Stromal cell of bone marrow (primary cell): ENCODE data around the gene CEP95.
"Not testable (repeated sequence)": the region's sequence is repeated elsewhere in the genome, so short reads cannot be mapped to it uniquely, and the experiment has no call there.

Experiments used
- DNase-seq: peaks from one replicate; pipeline ENCODE4 v3.0.0-alpha.2; 2012; ENCODE audit warnings: low read depth

CEP95 gene, protein sequence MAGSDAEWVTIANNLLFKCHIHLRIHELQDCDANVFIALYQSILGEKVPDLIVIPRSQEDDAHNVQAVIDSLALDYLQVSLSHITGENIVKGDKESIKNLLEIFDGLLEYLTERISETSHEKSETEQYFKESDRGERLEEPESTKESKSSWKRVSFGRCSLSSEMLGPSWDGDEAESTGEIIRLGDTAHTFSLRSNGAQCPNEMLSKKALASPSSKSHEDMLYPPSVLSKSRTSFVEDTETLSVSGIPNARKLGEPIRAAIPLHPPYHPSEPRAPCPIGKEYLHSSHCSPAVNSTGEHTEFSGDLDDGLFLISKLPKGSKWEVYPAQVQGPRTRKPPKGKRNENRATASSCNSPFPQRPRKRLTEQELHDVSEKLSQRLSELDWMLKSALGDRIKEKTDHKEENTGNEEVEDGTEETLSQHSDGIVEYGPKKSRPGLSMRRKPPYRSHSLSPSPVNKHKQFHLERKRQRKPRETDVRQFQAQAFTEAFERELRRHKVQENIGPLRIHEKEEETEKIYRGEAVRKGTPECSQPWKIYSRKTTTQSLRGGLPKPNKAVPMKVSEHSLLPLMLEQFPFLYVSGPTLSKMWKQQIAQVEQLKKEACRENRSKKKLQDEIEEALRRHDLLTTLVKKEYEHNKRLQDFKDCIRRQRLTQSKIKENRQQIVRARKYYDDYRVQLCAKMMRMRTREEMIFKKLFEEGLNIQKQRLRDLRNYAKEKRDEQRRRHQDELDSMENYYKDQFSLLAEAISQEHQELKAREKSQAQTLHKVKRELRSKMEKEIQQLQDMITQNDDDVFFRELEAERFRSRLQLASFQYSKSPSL

DNA sequence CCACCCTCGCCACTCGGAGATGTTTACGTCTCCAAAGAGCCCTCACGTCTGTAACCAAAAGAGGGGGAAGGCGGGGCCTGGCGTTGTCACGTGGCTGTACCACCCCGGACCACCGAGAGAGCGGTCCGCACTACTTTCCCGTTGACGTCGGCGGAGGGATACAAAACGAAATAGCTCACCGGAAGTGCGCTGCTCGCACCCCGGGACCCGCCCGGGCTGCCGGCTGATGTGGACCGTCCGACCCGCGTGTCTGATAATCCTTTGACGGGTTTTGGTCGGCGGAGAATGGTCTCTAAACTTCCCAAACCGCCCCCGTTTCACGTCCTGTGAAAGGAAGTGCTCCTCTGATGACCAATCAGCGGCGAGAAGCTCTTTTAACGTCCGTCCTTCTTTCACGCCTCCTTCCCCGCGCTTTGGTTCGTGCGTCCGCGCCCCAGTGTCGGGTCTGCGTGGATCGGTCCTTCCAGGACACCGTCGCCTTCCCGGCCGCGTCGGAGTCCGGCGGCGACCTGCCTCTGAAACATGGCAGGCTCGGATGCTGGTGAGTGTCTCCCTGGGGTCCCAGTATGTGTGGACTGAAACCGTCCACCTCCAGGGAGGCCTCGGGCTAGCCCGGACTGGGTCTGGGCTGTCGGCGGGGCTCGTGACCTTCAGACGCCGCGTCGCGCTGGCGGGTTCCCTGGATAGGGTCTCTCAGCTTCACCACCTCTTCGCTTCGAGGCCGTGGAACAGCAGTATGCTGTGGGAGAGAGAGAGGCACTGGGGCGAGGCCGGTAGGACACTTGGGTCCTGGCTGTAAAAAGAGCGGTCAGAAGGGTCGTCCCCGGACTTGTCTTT, at the start of gene CEP95:
Gene CEP95, plus strand, starts transcription at position 402 of the 837 bp plus-strand sequence. Its CDS starts 121 bp downstream, at position 523.
- peak; percentile 95 for DNase-seq

DNA sequence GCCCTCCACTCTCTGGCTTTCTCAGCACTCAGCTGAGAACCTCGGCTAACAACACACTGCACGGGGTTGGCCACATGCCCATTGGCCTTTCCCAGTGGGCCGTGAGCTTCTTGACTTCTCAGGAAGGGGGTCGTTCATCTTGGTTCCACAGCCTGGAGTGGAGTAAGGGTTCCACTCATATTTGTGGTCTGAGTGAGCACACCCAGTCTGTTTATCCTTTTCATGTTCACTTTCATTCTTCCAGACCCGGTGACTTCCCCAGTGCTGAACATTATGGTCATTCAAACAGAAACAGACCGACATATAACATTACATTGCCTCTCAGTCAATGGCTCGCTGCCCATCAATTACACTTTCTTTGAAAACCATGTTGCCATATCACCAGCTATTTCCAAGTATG, 49.6 kb upstream of the CEP95 start:
- DNase-seq: peak; percentile 54

DNA sequence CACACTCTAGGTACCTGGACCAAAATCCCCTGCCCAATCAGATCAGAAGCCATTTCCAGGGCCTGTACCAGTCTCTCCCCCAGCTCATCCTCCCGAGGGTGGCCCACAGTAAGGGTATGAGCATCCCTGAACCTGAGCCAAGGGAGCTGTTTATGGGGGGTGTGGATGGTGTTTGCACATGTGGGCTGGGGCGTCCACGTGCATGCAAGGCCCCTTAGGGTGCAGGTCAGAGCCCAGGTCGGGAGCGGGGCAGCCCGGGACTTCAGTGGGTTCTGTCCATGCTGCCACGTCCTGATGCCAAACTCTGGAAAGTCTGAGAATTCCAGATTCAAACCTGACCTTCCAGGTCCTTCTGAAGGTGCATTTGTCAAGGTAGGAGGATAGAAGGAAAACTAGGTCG, 48.0 kb upstream of the CEP95 start:
- no peak for DNase-seq

DNA sequence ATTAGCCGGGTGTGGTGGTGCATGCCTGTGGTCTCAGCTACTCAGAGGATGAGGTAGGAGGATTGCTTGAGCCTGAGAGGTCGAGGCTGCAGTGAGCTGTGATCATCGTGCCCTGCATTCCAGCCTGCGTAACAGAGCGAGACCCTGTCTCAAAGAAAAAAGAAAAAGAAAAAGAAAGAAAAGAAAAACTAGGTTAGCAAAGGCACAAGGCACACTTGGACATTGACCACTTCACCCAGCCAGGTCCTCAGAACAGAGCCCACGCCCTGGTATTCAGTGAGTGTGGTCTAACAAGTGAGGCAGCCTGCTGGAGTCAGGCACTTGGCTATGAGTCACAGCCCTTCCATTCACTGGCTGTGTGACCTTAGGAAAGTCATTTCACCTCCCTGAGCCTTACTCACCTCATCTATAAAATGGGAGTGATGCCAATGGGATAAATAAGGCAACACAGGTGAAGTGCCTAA, 47.5 kb upstream of the CEP95 start:
- DNase-seq: peak; percentile 37

DNA sequence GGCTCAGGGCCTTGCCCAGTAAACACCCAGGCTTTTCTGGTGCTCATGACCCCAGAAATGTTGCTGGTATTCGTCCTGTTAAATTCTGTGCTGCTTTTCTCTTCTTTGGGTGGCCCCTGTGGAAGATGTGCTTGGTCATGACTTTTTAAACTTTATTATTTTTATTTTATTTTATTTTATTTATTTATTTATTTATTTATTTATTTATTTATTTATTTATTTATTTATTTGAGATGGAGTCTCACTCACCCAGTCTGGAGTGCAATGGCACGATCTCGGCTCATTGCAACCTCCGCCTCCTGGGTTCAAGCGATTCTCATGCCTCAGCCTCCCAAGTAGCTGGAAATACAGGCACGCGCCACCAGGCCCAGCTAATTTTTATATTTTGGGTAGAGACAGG, 47.0 kb upstream of the CEP95 start:
- not testable (repeated sequence) for DNase-seq

DNA sequence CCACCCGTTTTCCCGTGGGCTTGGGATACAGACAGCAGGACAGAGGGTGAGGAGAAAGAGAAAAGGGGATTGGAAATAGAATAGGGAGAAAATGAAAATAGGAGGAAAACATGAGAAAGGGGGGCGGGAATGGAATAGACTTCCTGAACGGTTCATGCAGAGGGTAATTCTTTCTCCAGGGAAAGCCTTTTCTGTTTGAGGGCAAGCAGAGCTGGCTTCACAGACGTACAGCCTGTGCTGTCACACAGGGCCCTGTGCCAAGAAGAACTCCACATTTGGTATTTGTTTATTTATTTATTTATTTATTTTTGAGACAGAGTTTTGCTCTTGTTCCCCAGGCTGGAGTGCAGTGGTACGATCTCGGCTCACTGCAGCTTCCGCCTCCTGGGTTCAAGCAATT, 45.8 kb upstream of the CEP95 start:
- DNase-seq: no peak

DNA sequence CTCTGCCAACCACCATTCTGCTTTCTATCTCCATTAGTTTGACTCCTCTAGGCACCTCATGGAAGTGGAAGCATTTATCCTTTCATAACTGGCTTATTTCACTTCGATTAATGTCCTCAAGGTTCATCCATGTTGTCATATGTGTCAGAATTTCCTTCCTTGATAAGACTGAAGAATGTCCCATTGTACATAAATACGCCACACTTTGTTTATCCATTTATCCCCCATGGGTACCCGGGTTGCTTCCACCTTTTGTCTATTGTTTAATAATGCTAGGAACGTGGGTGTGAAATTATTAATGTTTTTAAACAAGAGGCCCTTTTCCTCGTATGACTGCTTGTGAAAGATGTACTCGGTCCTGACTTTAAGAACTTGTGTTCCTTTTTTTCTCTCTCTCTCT, 45.0 kb upstream of the CEP95 start:
- no peak for DNase-seq

DNA sequence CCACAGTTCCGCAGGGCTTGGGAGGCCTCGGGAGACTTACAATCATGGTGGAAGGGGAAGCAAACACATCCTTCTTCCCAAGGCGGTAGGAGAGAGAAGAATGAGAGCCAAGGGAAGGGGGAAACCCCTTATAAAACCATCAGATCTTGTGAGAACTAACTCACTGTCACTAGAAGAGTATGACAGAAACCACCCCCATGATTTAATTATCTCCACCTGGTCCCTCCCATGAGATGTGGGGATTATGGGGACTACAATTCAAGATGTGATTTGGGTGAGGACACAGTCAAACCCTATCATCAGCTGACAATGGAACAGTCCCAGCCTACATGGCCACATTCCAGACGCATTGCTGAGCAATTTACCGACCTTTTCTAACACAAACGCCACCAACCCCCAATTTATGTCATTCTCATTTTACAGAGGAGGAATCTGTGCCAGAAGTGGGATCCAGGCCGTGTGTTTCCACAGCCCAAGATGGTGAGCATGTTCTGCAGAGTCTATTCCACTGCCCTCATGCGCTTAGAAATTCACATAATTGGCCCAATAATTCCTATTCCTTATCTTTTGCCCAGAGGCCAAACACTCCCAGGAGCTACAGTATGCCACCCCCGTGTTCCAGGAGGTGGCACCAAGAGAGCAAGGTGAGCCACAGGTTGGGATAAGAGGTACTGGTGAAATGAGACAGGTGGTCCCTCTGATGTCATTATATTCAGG, 40.6 kb upstream of the CEP95 start:
- DNase-seq: no peak

DNA sequence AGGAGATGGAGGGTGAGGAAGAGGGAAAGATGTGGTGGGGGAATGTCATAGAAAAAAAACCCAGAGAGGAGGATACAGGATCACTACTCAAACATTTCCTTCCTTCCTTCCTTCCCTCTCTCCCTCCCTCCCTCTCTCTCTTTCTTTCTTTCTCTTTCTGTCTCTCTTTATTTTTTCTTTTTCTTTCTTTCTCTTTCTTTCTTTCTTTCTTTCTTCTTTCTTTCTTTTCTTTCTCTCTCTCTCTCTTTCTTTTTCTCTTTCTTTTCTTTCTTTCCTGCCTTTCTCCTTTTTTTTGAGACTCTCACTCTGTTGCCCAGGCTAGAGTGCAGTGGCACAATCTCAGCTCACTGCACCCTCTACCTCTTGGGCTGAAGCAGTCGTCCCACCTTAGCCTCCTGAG, 39.9 kb upstream of the CEP95 start:
- not testable (repeated sequence) for DNase-seq

DNA sequence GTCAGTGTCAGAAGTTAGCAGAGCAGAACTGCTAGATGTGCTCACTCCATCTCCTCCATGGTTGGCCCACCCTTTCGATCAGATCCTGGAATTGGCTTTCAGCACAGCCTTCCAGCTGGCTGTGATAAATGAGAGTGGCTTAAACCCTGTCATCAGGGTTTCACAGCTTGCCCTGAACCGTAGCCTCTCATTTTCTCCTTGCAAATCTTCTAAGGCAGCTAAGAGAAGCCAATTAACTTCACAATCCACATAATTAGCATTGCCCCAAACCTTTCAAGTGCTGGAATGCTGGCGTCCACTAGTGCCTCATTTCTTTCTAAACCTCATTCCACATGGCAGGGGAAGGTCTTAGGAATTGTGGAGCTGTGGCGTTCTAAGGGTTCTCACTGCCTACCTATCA, 36.2 kb upstream of the CEP95 start:
- DNase-seq: no peak

DNA sequence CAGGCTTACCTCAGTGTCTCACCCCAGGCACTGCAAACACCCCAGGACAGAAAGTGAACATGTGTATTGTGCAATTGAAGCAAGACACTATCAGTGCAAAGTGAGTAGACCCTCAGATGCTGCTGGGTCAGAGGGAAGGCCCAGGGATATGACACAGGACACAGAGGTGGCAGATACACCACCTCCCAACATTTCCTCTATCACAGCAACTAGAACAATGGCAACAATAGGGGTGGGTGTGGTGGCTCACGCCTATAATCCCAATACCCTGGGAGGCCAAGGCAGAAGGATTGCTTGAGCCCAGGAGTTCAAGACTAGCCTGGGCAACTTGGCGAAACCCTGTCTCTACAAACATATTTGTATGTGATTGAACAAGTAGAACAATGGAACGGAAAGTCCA, 35.3 kb upstream of the CEP95 start:
- no peak for DNase-seq

DNA sequence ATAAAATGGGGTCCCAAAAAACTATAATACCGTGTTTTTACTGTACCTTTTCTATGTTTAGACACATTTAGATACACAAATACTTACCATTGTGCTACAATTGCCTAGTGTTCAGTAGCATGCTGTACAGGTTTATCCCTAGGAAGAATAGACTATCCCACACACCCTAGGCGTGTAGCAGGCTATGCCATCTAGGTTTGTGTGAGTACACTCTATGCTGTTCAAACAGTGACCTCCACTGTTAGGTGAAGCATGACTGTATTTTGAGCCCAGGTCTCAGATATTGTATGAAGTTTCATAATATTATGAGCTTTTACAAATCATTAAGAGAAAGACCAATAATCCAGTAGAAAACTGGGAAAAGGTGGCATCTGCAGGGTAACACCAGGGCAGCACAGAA, 34.2 kb upstream of the CEP95 start:
- DNase-seq: no peak

DNA sequence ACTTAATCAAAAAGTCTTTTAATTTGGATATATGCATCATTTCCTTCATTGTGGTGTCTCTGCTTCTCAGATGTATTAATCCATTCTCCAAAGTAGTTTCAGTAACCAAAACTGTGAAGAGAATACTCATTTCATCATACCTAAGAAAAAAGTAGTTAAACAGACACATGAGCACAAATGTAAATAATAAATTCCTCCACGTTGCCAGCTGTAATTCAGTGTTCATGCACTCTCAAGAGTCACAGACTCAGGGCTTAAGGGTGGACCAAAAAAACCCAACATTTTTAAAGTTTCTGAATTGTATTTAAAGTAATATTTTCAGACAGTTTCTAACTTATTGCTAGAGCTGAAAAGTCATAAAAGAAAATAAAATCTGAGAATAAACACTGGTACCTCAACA, 28.9 kb upstream of the CEP95 start:
- no peak for DNase-seq

DNA sequence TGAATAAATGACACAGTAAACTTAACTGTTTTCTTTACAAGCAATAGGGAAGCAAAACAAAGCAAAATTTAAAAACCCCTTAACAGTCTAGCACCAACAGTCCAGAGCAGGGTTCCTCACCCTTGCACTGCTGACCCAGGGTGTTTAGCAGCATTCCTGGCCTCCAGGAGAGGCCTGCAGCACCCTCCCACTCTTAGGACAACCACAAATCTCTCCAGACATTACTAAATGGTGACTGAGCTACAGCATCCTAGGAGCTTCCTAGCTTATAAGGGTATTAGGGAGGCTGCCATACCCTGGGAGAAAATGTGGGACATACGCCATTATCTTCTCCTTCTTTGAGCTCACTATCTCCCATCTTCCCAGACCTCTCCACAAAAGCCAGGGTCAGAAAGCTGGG, 25.8 kb upstream of the CEP95 start:
- DNase-seq: no peak

DNA sequence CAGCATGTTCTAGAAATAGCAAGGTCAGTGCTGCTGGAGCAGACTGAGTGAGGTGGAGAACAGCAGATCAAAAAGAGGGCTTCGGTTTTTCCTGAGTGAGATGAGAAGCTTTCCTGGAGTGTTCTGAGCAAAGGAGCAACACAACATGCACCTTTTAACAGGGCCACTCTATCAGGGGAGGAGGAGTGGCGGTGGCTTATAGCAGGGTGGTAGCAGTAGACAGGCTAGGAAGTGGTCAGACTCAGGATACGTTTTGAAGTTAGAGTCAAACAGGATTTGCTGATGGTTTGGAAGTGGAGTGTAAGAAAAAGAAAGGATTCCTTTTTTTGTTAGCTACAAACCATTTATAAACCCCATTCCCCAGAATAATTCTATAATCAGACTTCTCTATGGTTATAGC, 22.4 kb upstream of the CEP95 start:
- no peak for DNase-seq

DNA sequence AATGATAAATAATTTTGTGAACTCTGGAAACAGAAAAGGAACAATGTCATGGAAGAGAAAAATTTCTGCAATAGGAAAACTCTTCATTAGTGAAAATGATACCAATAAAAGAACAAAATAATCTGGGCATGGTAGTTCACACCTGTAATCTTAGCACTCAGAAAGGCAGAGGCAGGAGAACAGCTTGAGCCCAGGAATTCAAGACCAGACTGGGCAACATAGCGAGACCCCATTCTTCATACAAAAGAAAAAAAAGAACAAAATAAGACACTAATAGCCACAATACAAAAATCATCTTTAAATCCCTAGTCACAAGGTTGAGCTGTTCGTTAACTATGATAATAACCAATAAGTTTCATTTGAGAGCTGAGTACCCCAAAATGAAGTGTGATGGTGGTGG, 18.5 kb upstream of the CEP95 start:
- no peak for DNase-seq

DNA sequence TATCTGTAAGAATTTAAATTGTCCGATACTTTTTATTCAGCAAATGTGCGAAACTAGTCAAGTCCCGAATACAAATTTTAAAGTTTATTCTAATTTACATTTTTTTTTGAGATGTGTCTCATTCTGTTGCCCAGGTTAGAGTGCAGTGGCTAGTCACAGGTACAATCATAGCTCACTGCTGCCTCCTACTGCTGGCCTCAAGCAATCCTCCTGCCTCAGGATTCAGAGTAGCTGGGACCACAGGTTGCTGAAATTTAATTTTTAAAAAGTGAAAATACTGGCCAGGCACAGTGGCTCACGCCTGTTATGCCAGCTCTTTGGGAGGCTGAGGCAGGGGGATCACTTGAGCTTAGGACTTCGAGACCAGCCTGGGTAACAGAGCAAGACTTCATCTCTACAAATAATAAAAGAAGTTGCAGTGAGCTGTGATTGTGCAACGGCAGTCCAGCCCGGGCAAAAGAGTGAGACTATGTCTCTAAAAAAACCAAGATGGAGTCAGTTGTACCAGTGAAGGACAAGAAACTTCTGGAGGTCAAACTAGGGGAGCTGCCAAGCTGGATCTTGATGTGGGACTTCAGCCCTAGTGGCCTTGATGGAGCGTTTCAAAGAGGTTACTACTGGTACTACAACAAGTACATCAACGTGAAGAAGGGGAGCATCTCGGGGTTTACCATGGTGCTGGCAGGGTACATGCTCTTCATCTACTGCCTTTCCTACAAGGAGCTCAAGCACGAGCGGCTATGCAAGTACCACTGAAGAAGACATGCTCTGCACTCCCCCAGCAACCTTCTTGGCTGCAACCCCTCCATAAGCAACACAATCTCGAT, 15.5 kb upstream of the CEP95 start:
- DNase-seq: peak; percentile 34

DNA sequence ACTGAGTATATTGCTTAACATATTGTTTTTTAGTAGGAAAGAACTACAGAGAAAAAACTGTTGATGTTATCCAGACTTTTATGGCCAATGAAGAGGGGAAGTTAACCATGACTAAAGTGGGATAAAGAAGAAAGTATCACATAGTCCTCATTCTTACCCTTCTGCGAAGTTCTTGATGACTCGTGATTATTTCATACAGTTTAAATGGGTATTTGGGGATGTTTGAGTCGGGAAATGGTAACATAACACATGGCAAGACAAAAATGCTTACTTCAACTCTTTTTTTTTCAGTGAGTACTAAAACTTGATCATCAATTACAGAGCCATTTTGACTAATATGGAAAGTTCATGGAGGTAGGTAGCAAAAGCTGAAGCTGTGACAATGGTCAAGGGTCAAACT, 14.8 kb upstream of the CEP95 start:
- DNase-seq: peak; percentile 37

DNA sequence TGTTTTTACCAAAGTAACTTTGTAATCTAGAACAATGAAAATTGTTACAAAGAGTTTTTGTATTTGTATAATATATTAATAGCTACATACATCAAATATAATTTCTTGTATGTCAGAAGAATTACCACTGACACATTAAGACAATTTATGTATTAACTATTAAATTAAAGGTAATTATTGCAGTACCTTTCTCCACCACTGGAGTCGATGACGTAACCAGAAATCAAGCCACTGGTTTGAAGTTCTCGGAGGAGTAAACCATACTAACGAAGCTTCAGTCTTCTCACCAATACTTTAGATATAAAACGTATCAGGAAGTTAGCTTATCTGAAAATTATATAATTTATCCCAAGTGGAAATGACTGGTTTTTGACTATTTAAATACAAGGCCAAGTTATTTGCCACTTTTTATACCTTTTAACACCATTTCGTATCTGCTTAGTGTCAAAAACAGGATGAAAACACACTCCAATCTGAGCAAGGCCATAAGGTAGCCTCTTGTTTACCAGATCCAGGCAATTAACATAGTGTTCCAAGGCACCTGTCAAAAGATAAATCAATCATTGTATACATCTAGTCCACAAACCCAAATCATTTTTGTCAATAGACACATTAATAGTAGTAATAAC, 14.2 kb upstream of the CEP95 start:
- no peak for DNase-seq

DNA sequence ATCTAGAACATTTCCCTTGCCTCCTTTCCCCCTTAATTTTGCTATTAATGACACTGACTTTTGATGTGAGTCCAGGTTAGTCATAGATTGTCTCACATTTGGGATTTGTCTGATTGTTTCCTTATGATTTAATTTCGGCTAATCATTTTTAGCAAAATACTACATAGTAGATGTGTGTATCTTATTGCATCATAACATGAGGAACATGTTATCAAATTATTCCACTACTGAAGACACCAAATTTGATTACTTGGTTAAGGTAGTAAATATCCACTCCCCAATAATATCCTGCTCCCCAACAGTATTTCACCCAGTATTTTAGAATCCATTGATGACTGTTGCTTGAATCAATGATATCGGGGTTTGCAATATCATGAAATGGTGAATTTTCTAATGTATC, 12.7 kb upstream of the CEP95 start:
- DNase-seq: no peak
